A549 (cell line): ENCODE results near the gene RCE1.

ENCODE experiments used
- ESRRA ChIP-seq: fragments of 150-350 bp; IDR thresholded peaks from 2 replicates; pipeline ENCODE4 v1.6.1; 2014; ENCODE audit warnings: mild to moderate bottlenecking, low read length, borderline replicate concordance
- MYC ChIP-seq: IDR thresholded peaks from 2 replicates; pipeline ENCODE4 v1.6.1; 2012; ENCODE audit warnings: mild to moderate bottlenecking, inconsistent platforms, low read length, improper control_type of control experiment, borderline replicate concordance
- RAD21 ChIP-seq, 2 experiments: fragments of >200 bp in 1 of 2; sonication (Bioruptor Twin) in 1 of 2; formaldehyde crosslinking in 1 of 2; IDR thresholded peaks in 1 of 2; conservative IDR thresholded peaks in 1 of 2; 2 replicates in 1 of 2; 3 replicates in 1 of 2; pipeline ENCODE4 v1.6.1; 2012 to 2018; ENCODE audit warnings: inconsistent platforms in 1 of 2
- TF ChIP-seq, protein P1 (sequence below): IDR thresholded peaks from 2 replicates; pipeline ENCODE4 v1.6.1; 2012

DNA sequence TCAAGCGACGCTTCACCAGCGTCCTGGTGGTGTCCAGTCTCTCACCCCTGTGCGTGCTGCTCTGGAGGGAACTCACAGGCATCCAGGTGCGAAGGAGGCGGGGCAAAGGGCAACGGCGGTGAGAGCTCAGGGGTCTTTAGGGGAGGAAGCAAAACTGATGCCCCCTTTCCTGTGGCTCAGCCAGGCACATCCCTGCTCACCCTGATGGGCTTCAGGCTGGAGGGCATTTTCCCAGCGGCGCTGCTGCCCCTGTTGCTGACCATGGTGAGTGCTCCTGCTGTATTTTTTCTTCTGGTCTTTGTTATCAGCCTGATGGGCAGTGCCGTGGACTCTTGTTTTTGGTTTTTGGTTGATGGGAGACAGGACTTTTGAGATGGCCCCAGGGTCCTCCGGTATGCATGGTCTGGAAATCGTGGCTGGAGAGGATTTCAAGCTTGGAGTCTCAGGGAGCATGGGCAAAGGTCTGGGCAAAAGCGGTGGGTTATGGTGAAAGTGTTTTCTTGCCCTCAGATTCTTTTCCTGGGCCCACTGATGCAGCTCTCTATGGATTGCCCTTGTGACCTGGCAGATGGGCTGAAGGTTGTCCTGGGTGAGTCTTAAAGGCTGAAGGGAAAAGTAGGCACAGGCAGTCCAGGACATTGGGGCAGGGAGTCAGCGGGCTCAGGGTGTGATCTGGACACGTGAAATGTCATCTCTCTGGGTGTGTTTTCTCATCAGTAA is 695 bp downstream of the RCE1 start:
- TF ChIP-seq, protein P1, sequence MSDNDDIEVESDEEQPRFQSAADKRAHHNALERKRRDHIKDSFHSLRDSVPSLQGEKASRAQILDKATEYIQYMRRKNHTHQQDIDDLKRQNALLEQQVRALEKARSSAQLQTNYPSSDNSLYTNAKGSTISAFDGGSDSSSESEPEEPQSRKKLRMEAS: no peak
- TF ChIP-seq RAD21 (conservative IDR thresholded peaks at IDR 0.05 in 1 of 2, IDR thresholded peaks at IDR 0.05 in 1 of 2): no peak
- no peak for TF ChIP-seq ESRRA
- TF ChIP-seq MYC: no peak
